Bronchial epithelial cell (primary cell): ENCODE measurements around the gene RNF5. TPM values are rescaled to one million over a fixed set of nuclear protein-coding genes. Genes with fewer than 3 reads are reported as not detected.
A peak's percentile ranks its signal among the peaks of the same experiment; 100 is the strongest.
"Not testable (repeated sequence)": the region's sequence is repeated elsewhere in the genome, so short reads cannot be mapped to it uniquely, and the experiment has no call there.

Experiments used
- DNase-seq: peaks from one replicate; pipeline ENCODE4 v3.0.0-alpha.2; 2010; ENCODE audit warnings: low read depth
- FAIRE-seq: peaks from 2 replicates; lab custom pipeline; 2011; peaks lifted over from hg19 to GRCh38; lab: Jason Lieb, UNC
- H3K27me3 ChIP-seq: 2 replicates; pipeline ENCODE4 v1.5.1; 2011; ENCODE audit warnings: low read length; ENCODE audit not compliant: control insufficient read depth, insufficient read depth
- H3K36me3 ChIP-seq: 2 replicates; pipeline ENCODE4 v1.5.1; 2011; ENCODE audit warnings: low read length; ENCODE audit not compliant: control insufficient read depth, insufficient read depth
- H3K4me3 ChIP-seq: 2 replicates; pipeline ENCODE4 v1.5.1; 2011; ENCODE audit warnings: mild to moderate bottlenecking, low read depth, low read length, control low read depth
- total RNA-seq: library from RNA; depleted of rRNA; stranded (reverse); fragments of >200 nt; gene quantifications from 2 replicates; pipeline ENCODE4 v1.2.1, GENCODE V29; 2014
- TF ChIP-seq, protein P1 (sequence below): IDR thresholded peaks from 2 replicates; pipeline ENCODE4 v1.5.1; 2011; ENCODE audit warnings: mild to moderate bottlenecking, moderate library complexity, low read length, control low read depth, inconsistent platforms; ENCODE audit not compliant: insufficient read depth, severe bottlenecking

RNF5 gene
- total RNA-seq, 1 donor from 2014 or later = 50.5 TPM

DNA sequence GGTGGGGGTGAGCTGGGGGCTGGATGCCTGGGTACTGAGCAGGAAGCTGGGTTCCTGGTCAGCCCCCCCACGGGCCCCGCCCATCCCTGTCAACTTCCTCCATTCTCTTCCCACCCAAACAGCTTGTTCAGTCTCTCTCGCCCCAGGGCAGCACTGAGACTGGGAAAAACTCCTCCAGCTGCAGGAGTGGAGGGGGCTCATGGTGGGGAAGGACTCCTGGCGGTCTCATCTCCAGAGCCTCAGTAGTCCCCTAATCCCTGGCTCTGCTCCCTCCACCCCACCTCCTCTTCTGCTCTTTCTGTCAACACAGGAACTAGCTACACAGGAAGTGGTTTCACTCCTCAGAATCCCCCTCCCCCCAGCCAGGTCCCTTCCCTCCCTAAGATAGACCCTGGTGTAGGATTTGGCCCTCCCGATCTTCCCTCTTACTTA is 14.4 kb downstream of the RNF5 start, which contains the start of gene GPSM3:
GPSM3 (minus strand) TSS at position 36 of the 432 bp plus-strand sequence. CDS start 130 bp downstream, outside the sequence.
- peaks cover 2% of the 10 kb centered on the region for H3K36me3 ChIP-seq
- no peaks in the 10 kb centered on the region for H3K27me3 ChIP-seq
- DNase-seq (peak; percentile 47), FAIRE-seq (no peak)
- H3K4me3 ChIP-seq = no peak within 1 kb of the TSS
- TF ChIP-seq, protein P1, sequence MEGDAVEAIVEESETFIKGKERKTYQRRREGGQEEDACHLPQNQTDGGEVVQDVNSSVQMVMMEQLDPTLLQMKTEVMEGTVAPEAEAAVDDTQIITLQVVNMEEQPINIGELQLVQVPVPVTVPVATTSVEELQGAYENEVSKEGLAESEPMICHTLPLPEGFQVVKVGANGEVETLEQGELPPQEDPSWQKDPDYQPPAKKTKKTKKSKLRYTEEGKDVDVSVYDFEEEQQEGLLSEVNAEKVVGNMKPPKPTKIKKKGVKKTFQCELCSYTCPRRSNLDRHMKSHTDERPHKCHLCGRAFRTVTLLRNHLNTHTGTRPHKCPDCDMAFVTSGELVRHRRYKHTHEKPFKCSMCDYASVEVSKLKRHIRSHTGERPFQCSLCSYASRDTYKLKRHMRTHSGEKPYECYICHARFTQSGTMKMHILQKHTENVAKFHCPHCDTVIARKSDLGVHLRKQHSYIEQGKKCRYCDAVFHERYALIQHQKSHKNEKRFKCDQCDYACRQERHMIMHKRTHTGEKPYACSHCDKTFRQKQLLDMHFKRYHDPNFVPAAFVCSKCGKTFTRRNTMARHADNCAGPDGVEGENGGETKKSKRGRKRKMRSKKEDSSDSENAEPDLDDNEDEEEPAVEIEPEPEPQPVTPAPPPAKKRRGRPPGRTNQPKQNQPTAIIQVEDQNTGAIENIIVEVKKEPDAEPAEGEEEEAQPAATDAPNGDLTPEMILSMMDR = no peak

DNA sequence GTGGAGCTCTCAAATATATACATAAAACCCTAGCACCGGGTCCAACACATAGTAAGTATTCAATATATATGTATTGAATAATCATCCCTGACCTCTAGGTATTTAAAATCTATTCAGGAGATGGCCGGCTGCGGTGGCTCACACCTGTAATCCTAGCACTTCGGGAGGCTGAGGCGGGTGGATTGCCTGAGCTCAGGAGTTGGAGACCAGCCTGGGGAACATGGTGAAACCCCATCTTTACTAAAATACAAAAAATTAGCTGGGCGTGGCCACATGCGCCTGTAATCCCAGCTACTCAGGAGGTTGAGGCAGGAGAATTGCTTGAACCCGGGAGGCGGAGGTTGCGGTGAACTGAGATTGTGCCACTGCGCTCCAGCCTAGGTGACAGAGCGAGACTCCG is 14.9 kb downstream of the RNF5 start:
- H3K36me3 ChIP-seq, DNase-seq, H3K4me3 ChIP-seq, H3K27me3 ChIP-seq, FAIRE-seq: not testable (repeated sequence)

DNA sequence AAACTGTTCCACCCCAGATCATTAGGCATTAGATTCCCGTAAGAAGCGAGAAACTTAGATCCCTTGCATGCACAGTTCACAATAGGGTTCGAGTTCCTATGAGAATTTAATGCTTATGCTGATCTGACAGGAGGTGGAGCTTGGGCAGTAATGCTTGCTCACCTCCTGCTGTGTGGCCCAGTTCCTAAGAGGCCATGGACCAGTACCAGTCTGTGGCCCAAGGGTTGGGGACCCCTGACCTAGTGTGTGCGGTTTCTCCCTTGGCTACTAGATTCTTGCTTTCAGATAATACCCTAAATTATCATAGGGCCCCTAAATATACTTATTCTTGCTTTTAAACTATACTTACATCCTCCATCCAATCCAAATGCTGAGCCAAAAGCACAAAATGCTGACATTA is 16.2 kb downstream of the RNF5 start:
- H3K4me3 ChIP-seq = no peak overlapping the region
- DNase-seq (no peak), FAIRE-seq (no peak)
- no peaks in the 10 kb centered on the region for H3K27me3 ChIP-seq
- no peaks in the 10 kb centered on the region for H3K36me3 ChIP-seq
- TF ChIP-seq, protein P1 = no peak

DNA sequence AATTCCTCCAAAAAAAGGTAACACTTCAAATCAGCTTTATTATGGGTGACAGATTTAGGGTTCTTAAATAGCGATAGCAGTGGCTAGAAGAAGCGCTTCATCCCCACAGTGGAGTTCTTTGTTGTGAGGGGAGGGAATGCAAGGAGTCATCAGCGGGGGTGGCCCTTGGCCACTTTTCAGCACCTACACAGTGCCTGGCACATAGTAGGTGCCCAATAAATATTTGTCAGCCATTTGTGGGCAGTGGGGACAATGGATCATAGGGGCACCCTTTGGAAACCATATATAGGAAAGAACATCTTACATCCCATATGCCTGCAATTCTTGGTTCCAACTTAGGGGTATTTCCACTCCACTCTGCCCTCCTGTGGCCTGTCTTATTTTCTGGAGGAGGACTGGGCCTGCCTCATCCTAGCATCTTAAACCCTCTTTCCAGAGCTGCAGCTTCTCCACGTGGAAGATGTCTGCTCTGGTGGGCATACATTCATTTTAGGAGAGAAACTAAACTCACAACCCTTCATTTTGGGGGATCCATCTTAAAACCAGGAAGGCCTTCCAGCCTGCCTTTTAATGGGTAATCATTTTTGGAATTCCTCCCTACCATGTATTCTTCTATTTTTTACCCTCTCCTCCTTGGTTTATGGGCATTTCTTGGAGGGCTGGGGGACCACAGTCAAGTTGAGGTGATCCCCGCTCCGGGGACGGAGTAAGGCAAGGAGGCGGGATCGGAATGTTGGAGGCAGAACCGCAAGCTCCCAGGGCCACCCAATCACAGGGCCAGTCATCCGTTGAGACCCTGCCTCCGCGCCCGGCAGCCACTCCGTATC is 16.8 kb downstream of the RNF5 start:
- TF ChIP-seq, protein P1 = peak; percentile 62
- Histone ChIP-seq H3K27me3 (no peaks in the 10 kb centered on the region), H3K4me3 (peak overlapping the region; percentile 36), H3K36me3 (no peaks in the 10 kb centered on the region)
- DNase-seq = peak; percentile 53
- FAIRE-seq = no peak

DNA sequence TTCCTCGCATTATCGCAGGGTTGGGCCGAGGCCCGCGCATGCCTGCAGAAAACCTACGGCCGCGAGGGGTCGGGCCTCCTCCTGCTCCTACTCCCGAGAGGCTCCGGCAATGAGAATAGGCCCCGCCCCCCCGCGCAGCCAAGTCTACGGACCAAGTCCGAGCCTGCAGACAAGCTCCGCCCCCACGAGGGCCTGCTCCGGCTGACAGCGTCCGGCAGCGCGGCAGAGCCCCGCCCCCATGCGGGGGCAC is 17.4 kb downstream of the RNF5 start:
- Histone ChIP-seq H3K4me3 (peak overlapping the region; percentile 54), H3K36me3 (no peaks in the 10 kb centered on the region), H3K27me3 (no peaks in the 10 kb centered on the region)
- FAIRE-seq = no peak
- DNase-seq = peak; percentile 97
- TF ChIP-seq, protein P1 = peak; percentile 53

DNA sequence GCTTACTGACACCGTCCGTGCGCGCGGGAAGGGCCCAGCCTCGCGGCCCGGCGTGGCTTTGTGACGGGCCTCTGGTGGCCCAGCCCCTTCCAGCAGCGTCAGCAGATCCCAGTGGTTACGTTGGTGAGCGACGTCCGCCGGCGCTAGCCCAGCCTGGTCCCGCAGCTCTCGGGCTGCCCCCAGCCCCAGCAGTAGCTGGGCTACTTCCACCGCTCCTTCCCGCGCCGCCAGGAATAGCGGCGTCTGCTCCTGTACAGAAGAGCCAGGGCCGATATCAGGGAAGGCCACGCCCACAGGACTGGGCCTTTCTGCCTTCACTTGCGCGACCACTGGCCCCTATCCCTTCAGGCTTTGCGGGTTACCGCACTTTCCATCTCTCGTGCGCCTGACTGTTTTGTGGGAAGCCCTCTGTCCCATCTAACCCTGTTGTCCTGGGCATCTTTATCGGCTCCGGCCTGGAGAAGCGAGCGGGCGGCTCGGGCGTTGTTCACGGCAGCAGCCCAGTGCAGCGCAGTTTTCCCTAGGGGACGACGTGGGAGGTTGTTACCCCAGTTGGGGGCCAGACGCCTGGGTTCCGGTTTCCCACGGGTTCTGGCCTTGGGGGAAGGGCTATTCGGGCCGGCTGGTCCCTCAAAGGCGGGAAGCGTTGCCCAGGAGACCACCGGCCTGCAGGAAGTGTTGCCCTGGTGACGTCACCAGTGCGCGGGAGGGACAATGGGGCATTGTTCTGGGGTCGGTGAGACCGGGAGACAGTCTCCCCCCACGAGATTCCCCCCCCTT is 17.9 kb downstream of the RNF5 start:
- TF ChIP-seq, protein P1 = no peak
- DNase-seq (peak; percentile 42), FAIRE-seq (no peak)
- no peaks in the 10 kb centered on the region for H3K36me3 ChIP-seq
- H3K27me3 ChIP-seq = no peaks in the 10 kb centered on the region
- peak overlapping the region; percentile 54 for H3K4me3 ChIP-seq
